Stomach (tissue), 9 donors: Measurements from ENCODE around the gene C5orf63. TPM values are rescaled to one million over a fixed set of nuclear protein-coding genes. Genes with fewer than 3 reads are reported as not detected.
"Not testable (repeated sequence)": the region's sequence is repeated elsewhere in the genome, so short reads cannot be mapped to it uniquely, and the experiment has no call there.

Source experiments
- DNase-seq, 2 donors: peaks; one replicate each; pipeline versions ENCODE4 v3.0.0 to v3.0.0-alpha.2; 2013 to 2019
- H3K27ac ChIP-seq, 5 donors: fragments of 200-600 bp in 4 of 5; sonication (generic) in 4 of 5; one replicate each; pipeline ENCODE4 v1.5.1; 2013 to 2019; ENCODE audit warnings: mild to moderate bottlenecking in 1 of 5, moderate library complexity in 1 of 5
- H3K27me3 ChIP-seq, 3 donors: fragments of 200-600 bp; sonication (generic); one replicate each; pipeline ENCODE4 v1.5.1; 2017 to 2019; ENCODE audit warnings: mixed run types in 1 of 3
- H3K36me3 ChIP-seq, 4 donors: fragments of 200-600 bp; sonication (generic); 1 replicate in 3 of 4; 2 replicates in 1 of 4; pipeline ENCODE4 v1.5.1; 2016 to 2019
- H3K4me1 ChIP-seq, 4 donors: fragments of 200-600 bp; sonication (generic); one replicate each; pipeline ENCODE4 v1.5.1; 2016 to 2019
- H3K4me3 ChIP-seq, 4 donors: fragments of 200-600 bp; sonication (generic) in 3 of 4; one replicate each; pipeline ENCODE4 v1.5.1; 2016 to 2019; ENCODE audit warnings: mild to moderate bottlenecking in 1 of 4
- H3K9me3 ChIP-seq, 4 donors: fragments of 200-600 bp; sonication (generic); one replicate each; pipeline ENCODE4 v1.5.1; 2016 to 2019
- EP300 ChIP-seq: sonication (generic); formaldehyde crosslinking; IDR thresholded peaks from one replicate; pipeline ENCODE4 v1.6.1; 2017; ENCODE audit warnings: antibody characterized with exemption
- POLR2A ChIP-seq, 4 donors: fragments of 450-650 bp; IDR thresholded peaks; one replicate each; pipeline ENCODE4 v1.6.1; 2016; ENCODE audit warnings: antibody characterized with exemption in 4 of 4, control low read depth in 2 of 4, mild to moderate bottlenecking in 1 of 4, moderate library complexity in 1 of 4
- POLR2AphosphoS5 ChIP-seq, 3 donors: sonication (generic); formaldehyde crosslinking; IDR thresholded peaks; one replicate each; pipeline ENCODE4 v1.6.1; 2016; ENCODE audit warnings: antibody characterized with exemption in 3 of 3
- WGBS, 5 donors: extraction: QIAGEN DNeasy Blood & Tissue Kit in 3 of 5; methylation state at CpG; one replicate each; pipeline versions ENCODE4 v1.1.5 to v1.1.7; 2013 to 2018; 5-methylcytosine and 5-hydroxymethylcytosine counted together
- intact Hi-C: fragments of 100-400 bp; cut with DNase I; formaldehyde crosslinking; loops from one replicate; pipeline ENCODE4 v1.15.1; 2023; ENCODE audit warnings: low total_unique reads
- polyA plus RNA-seq, 3 donors: library from polyadenylated mRNA; stranded (reverse); fragments of 200-250 nt; gene quantifications; one replicate each; pipeline ENCODE4 v1.2.3, GENCODE V29; 2013
- total RNA-seq, 5 donors: library from RNA; depleted of rRNA; stranded (reverse); fragments of >200 nt; gene quantifications; one replicate each; pipeline versions ENCODE4 v1.1.0 to v1.2.3, GENCODE V29; 2014 to 2016
- TF ChIP-seq, protein P1 (sequence below), 7 experiments: fragments of 450-650 bp in 4 of 7; fragments of 200-600 bp in 3 of 7; sonication (generic) in 3 of 7; IDR thresholded peaks; one replicate each; pipeline ENCODE4 v1.5.1; 2016 to 2019; ENCODE audit warnings: antibody characterized with exemption in 7 of 7, control low read depth in 2 of 7, mild to moderate bottlenecking in 1 of 7
- donor health status: healthy with polysubstance abuse.
- donor health status: Bipolar disorder and iron deficiency.
- donor health status: healthy.

The C5orf63 gene
- total and polyA plus RNA-seq, 8 donors: 0.45 to 16.8 (median 5.0) TPM

- TF ChIP-seq EP300 (no peak), POLR2AphosphoS5 (IDR thresholded peaks at IDR 0.05) (no peak), POLR2A (IDR thresholded peaks at IDR 0.05) (no peak)
- TF ChIP-seq, protein P1, sequence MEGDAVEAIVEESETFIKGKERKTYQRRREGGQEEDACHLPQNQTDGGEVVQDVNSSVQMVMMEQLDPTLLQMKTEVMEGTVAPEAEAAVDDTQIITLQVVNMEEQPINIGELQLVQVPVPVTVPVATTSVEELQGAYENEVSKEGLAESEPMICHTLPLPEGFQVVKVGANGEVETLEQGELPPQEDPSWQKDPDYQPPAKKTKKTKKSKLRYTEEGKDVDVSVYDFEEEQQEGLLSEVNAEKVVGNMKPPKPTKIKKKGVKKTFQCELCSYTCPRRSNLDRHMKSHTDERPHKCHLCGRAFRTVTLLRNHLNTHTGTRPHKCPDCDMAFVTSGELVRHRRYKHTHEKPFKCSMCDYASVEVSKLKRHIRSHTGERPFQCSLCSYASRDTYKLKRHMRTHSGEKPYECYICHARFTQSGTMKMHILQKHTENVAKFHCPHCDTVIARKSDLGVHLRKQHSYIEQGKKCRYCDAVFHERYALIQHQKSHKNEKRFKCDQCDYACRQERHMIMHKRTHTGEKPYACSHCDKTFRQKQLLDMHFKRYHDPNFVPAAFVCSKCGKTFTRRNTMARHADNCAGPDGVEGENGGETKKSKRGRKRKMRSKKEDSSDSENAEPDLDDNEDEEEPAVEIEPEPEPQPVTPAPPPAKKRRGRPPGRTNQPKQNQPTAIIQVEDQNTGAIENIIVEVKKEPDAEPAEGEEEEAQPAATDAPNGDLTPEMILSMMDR (IDR thresholded peaks at IDR 0.05): no peak
- Histone ChIP-seq H3K4me3 (no peak overlapping the region), H3K27ac (no peak overlapping the region), H3K36me3 (peaks cover 0 to 24% (median 4%) of the 10 kb centered on the region in 4 donors), H3K9me3 (no peaks in the 10 kb centered on the region), H3K27me3 (no peaks in the 10 kb centered on the region), H3K4me1 (no peaks in the 10 kb centered on the region)
- intact Hi-C loops: no loop called here
- WGBS, 5 donors: 71 to 87% (median 81%) methylated on average over 1 of the region's 1 CpG
- no peak for DNase-seq
Measured at GRCh38 chr5:127061537-127061936, 11.8 kb downstream of the C5orf63 start.

DNA sequence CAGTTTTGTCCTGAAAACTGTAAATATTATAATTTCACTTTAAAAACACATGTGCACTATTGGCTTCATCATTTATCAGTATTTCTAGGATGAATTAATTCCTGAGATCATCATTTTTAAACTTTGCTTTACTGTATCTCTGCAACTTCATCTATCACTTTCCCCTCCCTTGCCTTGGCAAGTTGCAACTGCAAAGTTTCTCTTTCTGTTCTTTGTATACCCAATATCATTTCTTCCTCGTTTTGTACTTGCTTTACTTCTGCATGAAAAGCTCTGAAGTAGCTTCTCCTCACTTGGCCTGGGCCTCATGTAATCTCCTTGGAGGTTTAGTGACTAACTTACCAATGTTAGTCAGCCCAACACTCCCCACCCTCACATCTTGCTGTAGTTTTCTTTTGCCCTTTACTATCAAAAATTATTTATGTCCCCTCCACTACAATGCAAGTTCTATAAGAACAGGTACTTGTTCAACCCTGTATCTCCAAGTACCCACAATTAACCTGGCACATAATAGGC lies 12.8 kb downstream of the C5orf63 start:
- no peaks in the 10 kb centered on the region for H3K9me3 ChIP-seq
- no peak for DNase-seq
- no peaks in the 10 kb centered on the region for H3K4me1 ChIP-seq
- H3K27ac ChIP-seq: no peak overlapping the region
- H3K27me3 ChIP-seq: no peaks in the 10 kb centered on the region
- peaks cover 0 to 25% (median 11%) of the 10 kb centered on the region in 4 donors for H3K36me3 ChIP-seq
- no peak overlapping the region for H3K4me3 ChIP-seq
- TF ChIP-seq EP300 (no peak), POLR2A (IDR thresholded peaks at IDR 0.05) (no peak), POLR2AphosphoS5 (IDR thresholded peaks at IDR 0.05) (no peak)
- TF ChIP-seq, protein P1 (IDR thresholded peaks at IDR 0.05): no peak
- intact Hi-C loops: no loop called here
- WGBS, 5 donors: 16 to 35% (median 30%) methylated on average over 1 of the region's 1 CpG

- 56 to 85% (median 76%) methylated on average over 2 of the region's 2 CpGs for WGBS, 5 donors
- no peak for DNase-seq
- Histone ChIP-seq H3K4me3 (no peak overlapping the region), H3K9me3 (no peaks in the 10 kb centered on the region), H3K4me1 (no peaks in the 10 kb centered on the region), H3K27me3 (no peaks in the 10 kb centered on the region), H3K27ac (no peak overlapping the region), H3K36me3 (peaks cover 0 to 25% (median 11%) of the 10 kb centered on the region in 4 donors)
- TF ChIP-seq POLR2AphosphoS5 (IDR thresholded peaks at IDR 0.05) (no peak), POLR2A (IDR thresholded peaks at IDR 0.05) (no peak), EP300 (no peak)
- TF ChIP-seq, protein P1 (IDR thresholded peaks at IDR 0.05): no peak
- intact Hi-C loops: no loop called here
Measured at GRCh38 chr5:127056896-127057295, 16.4 kb downstream of the C5orf63 start.

DNA sequence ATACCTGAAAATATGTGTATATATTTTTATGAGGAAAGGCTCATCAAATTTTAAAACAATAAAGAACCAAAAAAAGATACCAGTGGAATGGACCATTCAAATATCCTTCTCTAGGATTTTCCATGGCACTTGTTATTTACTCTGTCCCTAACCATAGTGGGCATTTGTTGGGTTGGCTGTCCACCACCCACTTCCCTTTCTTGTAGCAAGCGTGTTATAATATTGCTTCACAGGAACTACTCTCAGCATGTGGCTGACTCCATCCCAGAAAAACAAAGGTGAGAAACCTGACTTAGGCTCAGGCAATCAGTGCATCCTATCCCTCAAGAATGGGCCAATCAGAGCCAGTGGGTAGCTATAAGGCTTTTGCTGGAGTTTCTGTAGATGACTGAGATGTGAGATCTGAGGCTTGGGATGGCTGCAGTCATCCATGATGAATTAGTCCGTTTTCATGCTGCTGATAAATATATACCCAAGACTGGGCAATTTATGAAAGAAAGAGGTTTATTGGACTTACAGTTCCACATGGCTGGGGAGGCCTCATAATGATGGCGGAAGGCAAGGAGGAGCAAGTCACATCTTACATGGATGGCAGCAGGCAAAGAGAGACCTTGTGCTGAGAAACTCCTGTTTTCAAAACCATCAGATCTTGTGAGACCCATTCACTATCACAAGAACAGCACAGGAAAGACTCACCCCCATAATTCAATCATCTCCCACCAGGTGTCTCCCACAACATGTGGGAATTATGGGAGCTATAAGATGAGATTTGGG lies 17.2 kb downstream of the C5orf63 start:
- DNase-seq: no peak
- H3K36me3 ChIP-seq: peaks cover 0 to 25% (median 11%) of the 10 kb centered on the region in 4 donors
- H3K27me3 ChIP-seq: no peaks in the 10 kb centered on the region
- no peaks in the 10 kb centered on the region for H3K4me1 ChIP-seq
- 94 to 96% (median 95%) methylated on average over 3 of the region's 3 CpGs for WGBS, 5 donors
- no peak overlapping the region for H3K27ac ChIP-seq
- no peak overlapping the region for H3K4me3 ChIP-seq
- H3K9me3 ChIP-seq: no peaks in the 10 kb centered on the region
- TF ChIP-seq, protein P1 (IDR thresholded peaks at IDR 0.05): no peak
- no peak for TF ChIP-seq POLR2A (IDR thresholded peaks at IDR 0.05)
- TF ChIP-seq POLR2AphosphoS5 (IDR thresholded peaks at IDR 0.05): no peak
- TF ChIP-seq EP300: no peak
- intact Hi-C loops: no loop called here

- 96 to 99% (median 96%) methylated on average over 6 of the region's 6 CpGs for WGBS, 5 donors
- intact Hi-C loops: not testable (repeated sequence)
- peaks cover 0 to 22% (median 11%) of the 10 kb centered on the region in 4 donors for H3K36me3 ChIP-seq
Measured at GRCh38 chr5:127053551-127053950, 19.8 kb downstream of the C5orf63 start.

More at GRCh38 chr5:127053551-127053950, 19.8 kb downstream of the C5orf63 start:
- DNase-seq, H3K4me1 ChIP-seq, H3K27ac ChIP-seq, H3K27me3 ChIP-seq, H3K4me3 ChIP-seq, H3K9me3 ChIP-seq: not testable (repeated sequence)
